BLaER1 treated with 17β-estradiol and CSF1 and Interleukin-3, amounts not matched to agents 10 nM and 100 nM (cell line): Measurements from ENCODE around the gene PHACTR3.
A peak's percentile ranks its signal among the peaks of the same experiment; 100 is the strongest.

Experiments used
- H3K27ac ChIP-seq, 11 experiments: shearing (Covaris generic); formaldehyde crosslinking; 2 replicates each; pipeline ENCODE4 v1.8.1; 2022
- H3K27me3 ChIP-seq, 11 experiments: shearing (Covaris generic); formaldehyde crosslinking; 2 replicates each; pipeline ENCODE4 v1.8.1; 2022
- H3K36me3 ChIP-seq, 11 experiments: shearing (Covaris generic); formaldehyde crosslinking; 2 replicates each; pipeline ENCODE4 v1.8.1; 2022
- H3K4me1 ChIP-seq, 10 experiments: shearing (Covaris generic); formaldehyde crosslinking; 2 replicates each; pipeline ENCODE4 v1.8.1; 2022
- H3K4me2 ChIP-seq, 11 experiments: shearing (Covaris generic); formaldehyde crosslinking; 2 replicates each; pipeline ENCODE4 v1.8.1; 2022
- H3K4me3 ChIP-seq, 10 experiments: shearing (Covaris generic); formaldehyde crosslinking; 2 replicates each; pipeline ENCODE4 v1.8.1; 2022
- H3K9ac ChIP-seq, 11 experiments: shearing (Covaris generic); formaldehyde crosslinking; 2 replicates each; pipeline ENCODE4 v1.8.1; 2022
- H3K9me3 ChIP-seq, 11 experiments: shearing (Covaris generic); formaldehyde crosslinking; replicated peaks in 1 of 11; 2 replicates each; pipeline ENCODE4 v1.8.1; 2022
- H4K20me1 ChIP-seq, 11 experiments: shearing (Covaris generic); formaldehyde crosslinking; 2 replicates each; pipeline ENCODE4 v1.8.1; 2022
- Cebpa-rat ChIP-seq, 11 experiments: shearing (Covaris generic); IDR thresholded peaks; 2 replicates each; pipeline ENCODE4 v1.8.1; 2022

Gene PHACTR3

GRCh38 chr20:59683181-59683580 lies 78.8 kb downstream of the PHACTR3 start:
- H3K9ac ChIP-seq: 0 out of 22 replicates have a peak overlapping the region, but pooled peaks of 1 of the 11 experiments have one; percentile 9
- peaks cover 6 to 96% (median 68%) of the 10 kb centered on the region in 10 experiments; a peak in 19 of 20 replicates for H3K4me1 ChIP-seq
- H3K4me3 ChIP-seq: no peak overlapping the region
- no peaks in the 10 kb centered on the region; a peak in 1 of 22 replicates for H3K27me3 ChIP-seq
- H4K20me1 ChIP-seq: peaks cover 0 to 100% (median 29%) of the 10 kb centered on the region in 11 experiments; a peak in 15 of 22 replicates
- H3K36me3 ChIP-seq: peaks cover 0 to 76% (median 24%) of the 10 kb centered on the region in 11 experiments; a peak in 14 of 22 replicates
- peak overlapping the region in 8 of 11 experiments; percentile 42 to 73 (median 66); a peak in 16 of 22 replicates for H3K4me2 ChIP-seq
- H3K27ac ChIP-seq: 0 out of 22 replicates have a peak overlapping the region, but pooled peaks of 1 of the 11 experiments have one; percentile 10
- no peak for TF ChIP-seq Cebpa-rat (IDR thresholded peaks at IDR 0.05)
- H3K9me3 ChIP-seq: peaks cover 0 to 21% (median 0%) of the 10 kb centered on the region in 11 experiments; a peak in 6 of 22 replicates

GRCh38 chr20:59684685-59685242 lies 80.4 kb downstream of the PHACTR3 start:
- H3K4me3 ChIP-seq: no peak overlapping the region
- no peaks in the 10 kb centered on the region; a peak in 1 of 22 replicates for H3K27me3 ChIP-seq
- peaks cover 0 to 100% (median 29%) of the 10 kb centered on the region in 11 experiments; a peak in 15 of 22 replicates for H4K20me1 ChIP-seq
- H3K9me3 ChIP-seq: peaks cover 0 to 21% (median 0%) of the 10 kb centered on the region in 11 experiments; a peak in 6 of 22 replicates
- TF ChIP-seq Cebpa-rat (IDR thresholded peaks at IDR 0.05): no peak
- no peak overlapping the region for H3K9ac ChIP-seq
- no peak overlapping the region for H3K27ac ChIP-seq
- H3K36me3 ChIP-seq: peaks cover 0 to 69% (median 21%) of the 10 kb centered on the region in 11 experiments; a peak in 14 of 22 replicates
- H3K4me1 ChIP-seq: peaks cover 10 to 98% (median 76%) of the 10 kb centered on the region in 10 experiments; a peak in 19 of 20 replicates
- H3K4me2 ChIP-seq: peak overlapping the region in 10 of 11 experiments; percentile 18 to 73 (median 58); a peak in 18 of 22 replicates

- H3K27ac ChIP-seq: no peak overlapping the region
- no peaks in the 10 kb centered on the region; a peak in 1 of 22 replicates for H3K27me3 ChIP-seq
- H4K20me1 ChIP-seq: peaks cover 0 to 100% (median 35%) of the 10 kb centered on the region in 11 experiments; a peak in 15 of 22 replicates
- H3K4me1 ChIP-seq: peaks cover 15 to 97% (median 87%) of the 10 kb centered on the region in 10 experiments; a peak in 19 of 20 replicates
- H3K4me3 ChIP-seq: no peak overlapping the region
- peak overlapping the region in 7 of 11 experiments; percentile 65 to 73 (median 67); a peak in 13 of 22 replicates for H3K4me2 ChIP-seq
- H3K36me3 ChIP-seq: peaks cover 0 to 66% (median 15%) of the 10 kb centered on the region in 11 experiments; a peak in 14 of 22 replicates
- H3K9me3 ChIP-seq: peaks cover 0 to 25% (median 0%) of the 10 kb centered on the region in 11 experiments; a peak in 6 of 22 replicates
- no peak for TF ChIP-seq Cebpa-rat (IDR thresholded peaks at IDR 0.05)
- H3K9ac ChIP-seq: no peak overlapping the region
These were observed 82.3 kb downstream of the PHACTR3 start for GRCh38 chr20:59686404-59687346.

GRCh38 chr20:59688356-59688755 lies 84.0 kb downstream of the PHACTR3 start:
- Histone ChIP-seq H3K27me3 (no peaks in the 10 kb centered on the region; a peak in 1 of 22 replicates), H3K9me3 (peaks cover 0 to 25% (median 0%) of the 10 kb centered on the region in 11 experiments; a peak in 6 of 22 replicates), H3K9ac (no peak overlapping the region), H3K36me3 (peaks cover 0 to 69% (median 15%) of the 10 kb centered on the region in 11 experiments; a peak in 15 of 22 replicates), H4K20me1 (peaks cover 0 to 100% (median 22%) of the 10 kb centered on the region in 11 experiments; a peak in 14 of 22 replicates), H3K4me1 (peaks cover 25 to 98% (median 88%) of the 10 kb centered on the region in 10 experiments), H3K4me3 (no peak overlapping the region), H3K27ac (0 out of 22 replicates have a peak overlapping the region, but pooled peaks of 2 of the 11 experiments have one; percentile 32 to 52), H3K4me2 (peak overlapping the region in 9 of 11 experiments; percentile 50 to 73 (median 67); a peak in 18 of 22 replicates)
- no peak for TF ChIP-seq Cebpa-rat (IDR thresholded peaks at IDR 0.05)

- Histone ChIP-seq H3K4me3 (no peak overlapping the region), H3K9me3 (peaks cover 0 to 25% (median 0%) of the 10 kb centered on the region in 11 experiments; a peak in 6 of 22 replicates), H3K9ac (no peak overlapping the region), H3K27ac (peak overlapping the region in 4 of 11 experiments; percentile 1 to 52 (median 28); a peak in 5 of 22 replicates), H3K4me2 (peak overlapping the region; percentile 3 to 73 (median 67)), H3K4me1 (peaks cover 25 to 97% (median 88%) of the 10 kb centered on the region in 10 experiments), H3K36me3 (peaks cover 0 to 71% (median 20%) of the 10 kb centered on the region in 11 experiments; a peak in 15 of 22 replicates), H4K20me1 (peaks cover 0 to 100% (median 22%) of the 10 kb centered on the region in 11 experiments; a peak in 14 of 22 replicates), H3K27me3 (no peaks in the 10 kb centered on the region; a peak in 1 of 22 replicates)
- no peak for TF ChIP-seq Cebpa-rat (IDR thresholded peaks at IDR 0.05)
These were observed 84.7 kb downstream of the PHACTR3 start for GRCh38 chr20:59688999-59689398.

- TF ChIP-seq Cebpa-rat (IDR thresholded peaks at IDR 0.05): no peak
- H4K20me1 ChIP-seq: peaks cover 0 to 100% (median 11%) of the 10 kb centered on the region in 11 experiments; a peak in 12 of 22 replicates
- peak overlapping the region in 6 of 11 experiments; percentile 25 to 52 (median 35); a peak in 10 of 22 replicates for H3K27ac ChIP-seq
- peaks cover 0 to 17% (median 0%) of the 10 kb centered on the region in 11 experiments; a peak in 6 of 22 replicates for H3K9me3 ChIP-seq
- H3K4me3 ChIP-seq: no peak overlapping the region
- H3K36me3 ChIP-seq: peaks cover 0 to 71% (median 22%) of the 10 kb centered on the region in 11 experiments; a peak in 15 of 22 replicates
- peaks cover 19 to 95% (median 85%) of the 10 kb centered on the region in 10 experiments for H3K4me1 ChIP-seq
- peak overlapping the region; percentile 3 to 73 (median 67); a peak in 20 of 22 replicates for H3K4me2 ChIP-seq
- no peak overlapping the region for H3K9ac ChIP-seq
- no peaks in the 10 kb centered on the region; a peak in 1 of 22 replicates for H3K27me3 ChIP-seq
These were observed 85.8 kb downstream of the PHACTR3 start for GRCh38 chr20:59690101-59690500.

GRCh38 chr20:59690976-59691375 lies 86.6 kb downstream of the PHACTR3 start:
- no peak for TF ChIP-seq Cebpa-rat (IDR thresholded peaks at IDR 0.05)
- Histone ChIP-seq H3K4me1 (peaks cover 19 to 88% (median 79%) of the 10 kb centered on the region in 10 experiments), H4K20me1 (peaks cover 0 to 100% (median 6%) of the 10 kb centered on the region in 11 experiments; a peak in 9 of 22 replicates), H3K4me2 (peak overlapping the region in 8 of 11 experiments; percentile 50 to 73 (median 68); a peak in 12 of 22 replicates), H3K9ac (no peak overlapping the region), H3K27ac (peak overlapping the region in 5 of 11 experiments; percentile 17 to 52 (median 30); a peak in 3 of 22 replicates), H3K27me3 (no peaks in the 10 kb centered on the region; a peak in 1 of 22 replicates), H3K4me3 (no peak overlapping the region), H3K9me3 (peaks cover 0 to 8% (median 0%) of the 10 kb centered on the region in 11 experiments; a peak in 3 of 22 replicates), H3K36me3 (peaks cover 0 to 71% (median 15%) of the 10 kb centered on the region in 11 experiments; a peak in 13 of 22 replicates)
